Measurements from ENCODE around the gene GREM2.

The GREM2 gene

GRCh38 chr1:240466509-240466908, 145.4 kb downstream of the GREM2 start:
- no peaks in the 10 kb centered on the region for H3K36me3 ChIP-seq (ENCODE audit: control insufficient read depth in 4 of 4, insufficient read depth in 4 of 4, low read length in 3 of 4)
- peaks cover 0 to 6% (median 0%) of the 10 kb centered on the region in 5 experiments for H3K27me3 ChIP-seq (replicated peaks in 2 of 5; ENCODE audit: control insufficient read depth in 4 of 5, insufficient read depth in 5 of 5, low read length in 4 of 5)
- no peaks in the 10 kb centered on the region for H3K9me3 ChIP-seq (ENCODE audit: control extremely low read depth in 1 of 5, control insufficient read depth in 4 of 5, insufficient read depth in 2 of 5, low read depth in 1 of 5, low read length in 4 of 5)
- ChIA-PET CTCF (no interaction called here), POLR2A (no interaction called here)
- no peak overlapping the region for H3K27ac ChIP-seq (ENCODE audit: insufficient read depth in 1 of 2, low read depth in 1 of 2, low read length in 2 of 2, poor library complexity in 1 of 2, severe bottlenecking in 2 of 2)
- no peak for DNase-seq
- WGBS (ENCODE audit: insufficient coverage), result 83% methylated on average over 4 of the region's 4 CpGs
- no peaks in the 10 kb centered on the region for H3K4me1 ChIP-seq (ENCODE audit: control extremely low read depth in 1 of 4, control insufficient read depth in 4 of 4, insufficient read depth in 4 of 4, low read length in 3 of 4)
- H3K4me3 ChIP-seq (ENCODE audit: control insufficient read depth in 1 of 7, extremely low read depth in 1 of 7, insufficient read depth in 4 of 7, low read depth in 2 of 7, low read length in 6 of 7), result no peak overlapping the region

GRCh38 chr1:240465531-240465940, 146.4 kb downstream of the GREM2 start:
- H3K9me3 ChIP-seq (ENCODE audit: control extremely low read depth in 1 of 5, control insufficient read depth in 4 of 5, insufficient read depth in 2 of 5, low read depth in 1 of 5, low read length in 4 of 5), result no peaks in the 10 kb centered on the region
- ChIA-PET CTCF (no interaction called here), POLR2A (interaction anchor here (0.6 kb wide), 1 partner anchor 270 kb away, joined by 3 read pairs; no protein-coding TSS in a partner anchor)

GRCh38 chr1:240464099-240464498, 147.9 kb downstream of the GREM2 start:
- CTCF ChIA-PET, result interaction anchor here (1.1 to 1.3 kb wide), 2 partner anchors 9 to 18 kb away, joined by 3 to 4 read pairs; no protein-coding TSS in a partner anchor
- DNase-seq, result no peak
- H3K27ac ChIP-seq (ENCODE audit: insufficient read depth in 1 of 2, low read depth in 1 of 2, low read length in 2 of 2, poor library complexity in 1 of 2, severe bottlenecking in 2 of 2), result no peak overlapping the region
- WGBS (ENCODE audit: insufficient coverage), result no CpG with 5 or more reads among the region's 2 CpGs
- H3K27me3 ChIP-seq (replicated peaks in 2 of 5; ENCODE audit: control insufficient read depth in 4 of 5, insufficient read depth in 5 of 5, low read length in 4 of 5), result peaks cover 0 to 6% (median 4%) of the 10 kb centered on the region in 5 experiments
- POLR2A ChIA-PET, result no interaction called here
- no peaks in the 10 kb centered on the region for H3K9me3 ChIP-seq (ENCODE audit: control extremely low read depth in 1 of 5, control insufficient read depth in 4 of 5, insufficient read depth in 2 of 5, low read depth in 1 of 5, low read length in 4 of 5)
- H3K4me3 ChIP-seq (ENCODE audit: control insufficient read depth in 1 of 7, extremely low read depth in 1 of 7, insufficient read depth in 4 of 7, low read depth in 2 of 7, low read length in 6 of 7), result no peak overlapping the region
- no peaks in the 10 kb centered on the region for H3K36me3 ChIP-seq (ENCODE audit: control insufficient read depth in 4 of 4, insufficient read depth in 4 of 4, low read length in 3 of 4)
- no peaks in the 10 kb centered on the region for H3K4me1 ChIP-seq (ENCODE audit: control extremely low read depth in 1 of 4, control insufficient read depth in 4 of 4, insufficient read depth in 4 of 4, low read length in 3 of 4)

More at GRCh38 chr1:240465531-240465940, 146.4 kb downstream of the GREM2 start:
- H3K4me3 ChIP-seq (ENCODE audit: control insufficient read depth in 1 of 7, extremely low read depth in 1 of 7, insufficient read depth in 4 of 7, low read depth in 2 of 7, low read length in 6 of 7), result no peak overlapping the region
- WGBS (ENCODE audit: insufficient coverage), result 38% methylated on average over 2 of the region's 6 CpGs
- no peaks in the 10 kb centered on the region for H3K4me1 ChIP-seq (ENCODE audit: control extremely low read depth in 1 of 4, control insufficient read depth in 4 of 4, insufficient read depth in 4 of 4, low read length in 3 of 4)
- H3K27ac ChIP-seq (ENCODE audit: insufficient read depth in 1 of 2, low read depth in 1 of 2, low read length in 2 of 2, poor library complexity in 1 of 2, severe bottlenecking in 2 of 2), result no peak overlapping the region
- H3K36me3 ChIP-seq (ENCODE audit: control insufficient read depth in 4 of 4, insufficient read depth in 4 of 4, low read length in 3 of 4), result no peaks in the 10 kb centered on the region
- H3K27me3 ChIP-seq (replicated peaks in 2 of 5; ENCODE audit: control insufficient read depth in 4 of 5, insufficient read depth in 5 of 5, low read length in 4 of 5), result peaks cover 0 to 6% (median 4%) of the 10 kb centered on the region in 5 experiments
- DNase-seq, result no peak

GRCh38 chr1:240462766-240463395, 149.1 kb downstream of the GREM2 start:
- Histone ChIP-seq H3K4me1 (ENCODE audit: control extremely low read depth in 1 of 4, control insufficient read depth in 4 of 4, insufficient read depth in 4 of 4, low read length in 3 of 4) (no peaks in the 10 kb centered on the region), H3K9me3 (ENCODE audit: control extremely low read depth in 1 of 5, control insufficient read depth in 4 of 5, insufficient read depth in 2 of 5, low read depth in 1 of 5, low read length in 4 of 5) (no peaks in the 10 kb centered on the region), H3K36me3 (ENCODE audit: control insufficient read depth in 4 of 4, insufficient read depth in 4 of 4, low read length in 3 of 4) (no peaks in the 10 kb centered on the region), H3K27ac (ENCODE audit: insufficient read depth in 1 of 2, low read depth in 1 of 2, low read length in 2 of 2, poor library complexity in 1 of 2, severe bottlenecking in 2 of 2) (no peak overlapping the region), H3K4me3 (ENCODE audit: control insufficient read depth in 1 of 7, extremely low read depth in 1 of 7, insufficient read depth in 4 of 7, low read depth in 2 of 7, low read length in 6 of 7) (no peak overlapping the region), H3K27me3 (replicated peaks in 2 of 5; ENCODE audit: control insufficient read depth in 4 of 5, insufficient read depth in 5 of 5, low read length in 4 of 5) (peaks cover 0 to 6% (median 4%) of the 10 kb centered on the region in 5 experiments)
- ChIA-PET POLR2A (no interaction called here), CTCF (interaction anchor here (1.3 kb wide), 1 partner anchor 8 kb away, joined by 4 read pairs; no protein-coding TSS in a partner anchor)
- no peak for DNase-seq
- WGBS (ENCODE audit: insufficient coverage), result 92% methylated on average over 6 of the region's 7 CpGs

- POLR2A ChIA-PET, result no interaction called here
- Histone ChIP-seq H3K4me1 (ENCODE audit: control extremely low read depth in 1 of 4, control insufficient read depth in 4 of 4, insufficient read depth in 4 of 4, low read length in 3 of 4) (no peaks in the 10 kb centered on the region), H3K9me3 (ENCODE audit: control extremely low read depth in 1 of 5, control insufficient read depth in 4 of 5, insufficient read depth in 2 of 5, low read depth in 1 of 5, low read length in 4 of 5) (no peaks in the 10 kb centered on the region), H3K4me3 (ENCODE audit: control insufficient read depth in 1 of 7, extremely low read depth in 1 of 7, insufficient read depth in 4 of 7, low read depth in 2 of 7, low read length in 6 of 7) (no peak overlapping the region), H3K36me3 (ENCODE audit: control insufficient read depth in 4 of 4, insufficient read depth in 4 of 4, low read length in 3 of 4) (no peaks in the 10 kb centered on the region), H3K27me3 (replicated peaks in 2 of 5; ENCODE audit: control insufficient read depth in 4 of 5, insufficient read depth in 5 of 5, low read length in 4 of 5) (peaks cover 0 to 6% (median 4%) of the 10 kb centered on the region in 5 experiments), H3K27ac (ENCODE audit: insufficient read depth in 1 of 2, low read depth in 1 of 2, low read length in 2 of 2, poor library complexity in 1 of 2, severe bottlenecking in 2 of 2) (no peak overlapping the region)
- WGBS (ENCODE audit: insufficient coverage), result 100% methylated on average over 1 of the region's 3 CpGs
- no peak for DNase-seq
- CTCF ChIA-PET, result no interaction called here
These were observed 149.7 kb downstream of the GREM2 start for GRCh38 chr1:240462277-240462676.

- POLR2A ChIA-PET, result no interaction called here
- Histone ChIP-seq H3K27ac (ENCODE audit: insufficient read depth in 1 of 2, low read depth in 1 of 2, low read length in 2 of 2, poor library complexity in 1 of 2, severe bottlenecking in 2 of 2) (no peak overlapping the region), H3K9me3 (ENCODE audit: control extremely low read depth in 1 of 5, control insufficient read depth in 4 of 5, insufficient read depth in 2 of 5, low read depth in 1 of 5, low read length in 4 of 5) (no peaks in the 10 kb centered on the region), H3K4me3 (ENCODE audit: control insufficient read depth in 1 of 7, extremely low read depth in 1 of 7, insufficient read depth in 4 of 7, low read depth in 2 of 7, low read length in 6 of 7) (no peak overlapping the region), H3K4me1 (ENCODE audit: control extremely low read depth in 1 of 4, control insufficient read depth in 4 of 4, insufficient read depth in 4 of 4, low read length in 3 of 4) (no peaks in the 10 kb centered on the region), H3K36me3 (ENCODE audit: control insufficient read depth in 4 of 4, insufficient read depth in 4 of 4, low read length in 3 of 4) (no peaks in the 10 kb centered on the region), H3K27me3 (replicated peaks in 2 of 5; ENCODE audit: control insufficient read depth in 4 of 5, insufficient read depth in 5 of 5, low read length in 4 of 5) (peaks cover 0 to 4% (median 0%) of the 10 kb centered on the region in 5 experiments)
- whole genome bisulfite sequencing (ENCODE audit: insufficient coverage), result 100% methylated on average over 2 of the region's 5 CpGs
- no peak for DNase-seq
- CTCF ChIA-PET, result interaction anchor here (0.6 to 1.0 kb wide), 2 partner anchors 32 to 151 kb away, joined by 3 read pairs; no protein-coding TSS in a partner anchor
These were observed 154.8 kb downstream of the GREM2 start for GRCh38 chr1:240457203-240457602.

- POLR2A ChIA-PET, result no interaction called here
- no peaks in the 10 kb centered on the region for H3K4me1 ChIP-seq (ENCODE audit: control extremely low read depth in 1 of 4, control insufficient read depth in 4 of 4, insufficient read depth in 4 of 4, low read length in 3 of 4)
- CTCF ChIA-PET, result interaction anchor here (1.3 to 1.9 kb wide), 3 partner anchors 8 to 236 kb away, joined by 3 to 12 read pairs (median 4); no protein-coding TSS in a partner anchor
- no peak overlapping the region for H3K4me3 ChIP-seq (ENCODE audit: control insufficient read depth in 1 of 7, extremely low read depth in 1 of 7, insufficient read depth in 4 of 7, low read depth in 2 of 7, low read length in 6 of 7)
- peak in 2 of 3 donors; percentile 19 to 20 for DNase-seq
- no peak overlapping the region for H3K27ac ChIP-seq (ENCODE audit: insufficient read depth in 1 of 2, low read depth in 1 of 2, low read length in 2 of 2, poor library complexity in 1 of 2, severe bottlenecking in 2 of 2)
- WGBS (ENCODE audit: insufficient coverage), result no CpG with 5 or more reads among the region's 7 CpGs
- H3K9me3 ChIP-seq (ENCODE audit: control extremely low read depth in 1 of 5, control insufficient read depth in 4 of 5, insufficient read depth in 2 of 5, low read depth in 1 of 5, low read length in 4 of 5), result no peaks in the 10 kb centered on the region
- H3K27me3 ChIP-seq (replicated peaks in 2 of 5; ENCODE audit: control insufficient read depth in 4 of 5, insufficient read depth in 5 of 5, low read length in 4 of 5), result peaks cover 0 to 2% (median 0%) of the 10 kb centered on the region in 5 experiments
- no peaks in the 10 kb centered on the region for H3K36me3 ChIP-seq (ENCODE audit: control insufficient read depth in 4 of 4, insufficient read depth in 4 of 4, low read length in 3 of 4)
These were observed 156.6 kb downstream of the GREM2 start for GRCh38 chr1:240455228-240455821.

Data from common myeloid progenitor, CD34-positive (primary cell).